Keratinocyte (primary cell): ENCODE measurements around the gene TMEM200A.

Experiments
- EZH2 ChIP-seq: IDR thresholded peaks from one replicate; pipeline ENCODE4 v1.6.1; 2012; ENCODE audit warnings: inconsistent platforms, mild to moderate bottlenecking, low read length, moderate library complexity
- TF ChIP-seq, protein P1 (sequence below), 3 experiments: IDR thresholded peaks in 1 of 3; conservative IDR thresholded peaks in 1 of 3; optimal IDR thresholded peaks in 1 of 3; 2 replicates in 2 of 3; 3 replicates in 1 of 3; pipeline versions ENCODE3 to v1.5.1; 2011; ENCODE audit warnings: low read length in 3 of 3, mild to moderate bottlenecking in 3 of 3, moderate library complexity in 2 of 3, control low read depth in 1 of 3, inconsistent platforms in 1 of 3; ENCODE audit not compliant: insufficient read depth in 2 of 3; ENCODE audit errors: extremely low read depth in 1 of 3

DNA sequence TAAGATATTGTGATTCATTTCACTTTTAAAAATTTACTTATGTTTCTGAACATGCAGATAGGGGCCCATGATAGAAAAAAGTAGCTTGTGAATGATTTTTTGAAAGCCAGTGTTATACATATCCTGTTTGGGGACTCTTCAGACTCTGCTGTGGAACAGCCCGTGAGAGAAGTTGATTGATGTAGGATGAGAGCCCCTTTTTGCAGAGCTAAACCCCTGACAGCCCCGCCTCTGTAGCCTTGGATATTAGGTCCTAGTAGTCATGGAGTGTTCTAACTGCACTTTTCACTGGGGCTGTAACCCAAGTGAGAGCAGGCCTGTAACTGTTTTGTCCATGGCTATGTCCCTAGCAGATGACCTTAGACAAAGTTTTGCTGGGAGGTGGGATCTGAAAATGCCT lies 8.2 kb downstream of the TMEM200A start:
- TF ChIP-seq, protein P1, sequence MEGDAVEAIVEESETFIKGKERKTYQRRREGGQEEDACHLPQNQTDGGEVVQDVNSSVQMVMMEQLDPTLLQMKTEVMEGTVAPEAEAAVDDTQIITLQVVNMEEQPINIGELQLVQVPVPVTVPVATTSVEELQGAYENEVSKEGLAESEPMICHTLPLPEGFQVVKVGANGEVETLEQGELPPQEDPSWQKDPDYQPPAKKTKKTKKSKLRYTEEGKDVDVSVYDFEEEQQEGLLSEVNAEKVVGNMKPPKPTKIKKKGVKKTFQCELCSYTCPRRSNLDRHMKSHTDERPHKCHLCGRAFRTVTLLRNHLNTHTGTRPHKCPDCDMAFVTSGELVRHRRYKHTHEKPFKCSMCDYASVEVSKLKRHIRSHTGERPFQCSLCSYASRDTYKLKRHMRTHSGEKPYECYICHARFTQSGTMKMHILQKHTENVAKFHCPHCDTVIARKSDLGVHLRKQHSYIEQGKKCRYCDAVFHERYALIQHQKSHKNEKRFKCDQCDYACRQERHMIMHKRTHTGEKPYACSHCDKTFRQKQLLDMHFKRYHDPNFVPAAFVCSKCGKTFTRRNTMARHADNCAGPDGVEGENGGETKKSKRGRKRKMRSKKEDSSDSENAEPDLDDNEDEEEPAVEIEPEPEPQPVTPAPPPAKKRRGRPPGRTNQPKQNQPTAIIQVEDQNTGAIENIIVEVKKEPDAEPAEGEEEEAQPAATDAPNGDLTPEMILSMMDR (optimal IDR thresholded peaks at IDR 0.05 in 1 of 3, IDR thresholded peaks at IDR 0.05 in 1 of 3, conservative IDR thresholded peaks at IDR 0.05 in 1 of 3; ENCODE audit: extremely low read depth in 1 of 3, insufficient read depth in 2 of 3, low read length in 3 of 3), result no peak
- no peak for TF ChIP-seq EZH2
